SK-N-SH treated with all-trans-retinoic acid at 6 μM for 48 hours (cell line): ENCODE measurements around the gene PHF21B.

Experiments used
- ARNTL ChIP-seq: fragments of 450-650 bp; formaldehyde crosslinking; IDR thresholded peaks from 2 replicates; pipeline ENCODE4 v1.5.0; 2020; ENCODE audit warnings: low read depth, mild to moderate bottlenecking, moderate library complexity, borderline replicate concordance
- BACH2 ChIP-seq: fragments of 250-450 bp; sonication (Bioruptor Pico); IDR thresholded peaks from 2 replicates; pipeline ENCODE4 v1.9.0; 2021; ENCODE audit warnings: mild to moderate bottlenecking, borderline replicate concordance
- GLIS3 ChIP-seq: fragments of 250-450 bp; sonication (Bioruptor Pico); IDR thresholded peaks from 2 replicates; pipeline ENCODE4 v1.5.0; 2020; ENCODE audit warnings: mild to moderate bottlenecking, moderate library complexity
- ISL1 ChIP-seq: fragments of 250-450 bp; sonication (Bioruptor Pico); IDR thresholded peaks from 2 replicates; pipeline ENCODE4 v2.1.2; 2022; ENCODE audit warnings: mild to moderate bottlenecking, moderate library complexity
- OSR1 ChIP-seq: fragments of 250-450 bp; sonication (Bioruptor Pico); IDR thresholded peaks from 2 replicates; pipeline ENCODE4 v1.8.0; 2022; ENCODE audit warnings: moderate library complexity, mild to moderate bottlenecking, inconsistent platforms
- PATZ1 ChIP-seq: fragments of 250-450 bp; sonication (Bioruptor Pico); IDR thresholded peaks from 2 replicates; pipeline ENCODE4 v1.8.0; 2020; ENCODE audit warnings: mild to moderate bottlenecking, moderate library complexity, borderline replicate concordance
- POU6F1 ChIP-seq: fragments of 250-450 bp; sonication (Bioruptor Pico); IDR thresholded peaks from 2 replicates; pipeline ENCODE4 v1.8.0; 2021; ENCODE audit warnings: low read depth, mild to moderate bottlenecking, moderate library complexity, borderline replicate concordance
- SNAI2 ChIP-seq: fragments of 250-450 bp; sonication (Bioruptor Pico); IDR thresholded peaks from 2 replicates; pipeline ENCODE4 v1.5.0; 2020; ENCODE audit warnings: mild to moderate bottlenecking, moderate library complexity
- TCF4 ChIP-seq: fragments of 250-450 bp; sonication (Bioruptor Pico); IDR thresholded peaks from 2 replicates; pipeline ENCODE4 v1.8.0; 2021; ENCODE audit warnings: mild to moderate bottlenecking, moderate library complexity, borderline replicate concordance
- ZNF565 ChIP-seq: fragments of 450-650 bp; formaldehyde crosslinking; conservative IDR thresholded peaks from 2 replicates; pipeline ENCODE4 v1.5.0; 2020; ENCODE audit warnings: low read depth, mild to moderate bottlenecking, moderate library complexity
- TF ChIP-seq, protein P1 (sequence below): fragments of 250-450 bp; sonication (Bioruptor Pico); IDR thresholded peaks from 2 replicates; pipeline ENCODE4 v1.5.1; 2020; ENCODE audit warnings: low read depth, mild to moderate bottlenecking, moderate library complexity
- TF ChIP-seq, protein P2 (sequence below): fragments of 250-450 bp; sonication (Bioruptor Pico); IDR thresholded peaks from 2 replicates; pipeline ENCODE4 v1.5.1; 2021; ENCODE audit warnings: mild to moderate bottlenecking, moderate library complexity

- no peak for TF ChIP-seq GLIS3 (CRISPR knock-in tag)
- no peak for TF ChIP-seq SNAI2 (CRISPR knock-in tag)
- no peak for TF ChIP-seq PATZ1 (CRISPR knock-in tag)
- no peak for TF ChIP-seq ARNTL (CRISPR knock-in tag)
- TF ChIP-seq POU6F1 (CRISPR knock-in tag) = no peak
- TF ChIP-seq, protein P1, sequence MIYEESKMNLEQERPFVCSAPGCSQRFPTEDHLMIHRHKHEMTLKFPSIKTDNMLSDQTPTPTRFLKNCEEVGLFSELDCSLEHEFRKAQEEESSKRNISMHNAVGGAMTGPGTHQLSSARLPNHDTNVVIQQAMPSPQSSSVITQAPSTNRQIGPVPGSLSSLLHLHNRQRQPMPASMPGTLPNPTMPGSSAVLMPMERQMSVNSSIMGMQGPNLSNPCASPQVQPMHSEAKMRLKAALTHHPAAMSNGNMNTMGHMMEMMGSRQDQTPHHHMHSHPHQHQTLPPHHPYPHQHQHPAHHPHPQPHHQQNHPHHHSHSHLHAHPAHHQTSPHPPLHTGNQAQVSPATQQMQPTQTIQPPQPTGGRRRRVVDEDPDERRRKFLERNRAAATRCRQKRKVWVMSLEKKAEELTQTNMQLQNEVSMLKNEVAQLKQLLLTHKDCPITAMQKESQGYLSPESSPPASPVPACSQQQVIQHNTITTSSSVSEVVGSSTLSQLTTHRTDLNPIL (CRISPR knock-in tag) = no peak
- no peak for TF ChIP-seq BACH2 (CRISPR knock-in tag)
- TF ChIP-seq TCF4 (CRISPR knock-in tag) = no peak
- TF ChIP-seq, protein P2, sequence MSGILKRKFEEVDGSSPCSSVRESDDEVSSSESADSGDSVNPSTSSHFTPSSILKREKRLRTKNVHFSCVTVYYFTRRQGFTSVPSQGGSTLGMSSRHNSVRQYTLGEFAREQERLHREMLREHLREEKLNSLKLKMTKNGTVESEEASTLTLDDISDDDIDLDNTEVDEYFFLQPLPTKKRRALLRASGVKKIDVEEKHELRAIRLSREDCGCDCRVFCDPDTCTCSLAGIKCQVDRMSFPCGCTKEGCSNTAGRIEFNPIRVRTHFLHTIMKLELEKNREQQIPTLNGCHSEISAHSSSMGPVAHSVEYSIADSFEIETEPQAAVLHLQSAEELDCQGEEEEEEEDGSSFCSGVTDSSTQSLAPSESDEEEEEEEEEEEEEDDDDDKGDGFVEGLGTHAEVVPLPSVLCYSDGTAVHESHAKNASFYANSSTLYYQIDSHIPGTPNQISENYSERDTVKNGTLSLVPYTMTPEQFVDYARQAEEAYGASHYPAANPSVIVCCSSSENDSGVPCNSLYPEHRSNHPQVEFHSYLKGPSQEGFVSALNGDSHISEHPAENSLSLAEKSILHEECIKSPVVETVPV = no peak
- TF ChIP-seq ISL1 = no peak
- no peak for TF ChIP-seq OSR1 (CRISPR knock-in tag)
- TF ChIP-seq ZNF565 = no peak
These were observed 27.4 kb downstream of the PHF21B start for GRCh38 chr22:44982445-44982844.
